Activated T-cell treated with anti-CD3 and anti-CD28 coated beads, Interleukin-2, amount 50 U/mL, for 48 hours (primary cell): ENCODE data around the gene KLHL17.

Experiments
- DNase-seq, 2 experiments: peaks; one replicate each; pipeline ENCODE4 v3.0.0-alpha.2; 2020

Gene KLHL17

GRCh38 chr1:960363-961131 lies at the start of gene KLHL17:
Gene KLHL17, plus strand, starts transcription at chr1:960584. Its CDS starts 110 bp downstream, at chr1:960694.
- peak; percentile 89 to 90 for DNase-seq

- DNase-seq = peak in 1 of 2 experiments; percentile 49
Measured at GRCh38 chr1:910881-911721, 49.3 kb upstream of the KLHL17 start.

GRCh38 chr1:911875-912739 lies 48.3 kb upstream of the KLHL17 start:
- no peak for DNase-seq

GRCh38 chr1:912740-913301 lies 47.6 kb upstream of the KLHL17 start:
- peak in 1 of 2 experiments; percentile 33 for DNase-seq

- DNase-seq = no peak
Measured at GRCh38 chr1:913491-914130, 46.8 kb upstream of the KLHL17 start.

GRCh38 chr1:914131-914890 lies 46.1 kb upstream of the KLHL17 start:
- DNase-seq = no peak

GRCh38 chr1:914891-915280 lies 45.5 kb upstream of the KLHL17 start:
- no peak for DNase-seq

GRCh38 chr1:915295-916172 lies 44.9 kb upstream of the KLHL17 start:
- DNase-seq = no peak

- DNase-seq = no peak
Measured at GRCh38 chr1:916173-917075, 44.0 kb upstream of the KLHL17 start.

- no peak for DNase-seq
Measured at GRCh38 chr1:917076-917459, 43.3 kb upstream of the KLHL17 start.

- DNase-seq = no peak
Measured at GRCh38 chr1:917466-918091, 42.8 kb upstream of the KLHL17 start.

- no peak for DNase-seq
Measured at GRCh38 chr1:918353-918752, 42.0 kb upstream of the KLHL17 start.

- no peak for DNase-seq
Measured at GRCh38 chr1:918843-919242, 41.5 kb upstream of the KLHL17 start.

GRCh38 chr1:919271-919872 lies 41.0 kb upstream of the KLHL17 start:
- no peak for DNase-seq

GRCh38 chr1:920010-920409 lies 40.4 kb upstream of the KLHL17 start:
- DNase-seq = no peak

- DNase-seq = no peak
Measured at GRCh38 chr1:920521-920920, 39.9 kb upstream of the KLHL17 start.

GRCh38 chr1:921011-921837 lies 39.2 kb upstream of the KLHL17 start:
- DNase-seq = peak in 1 of 2 experiments; percentile 61
